Liver (tissue), 3 donors: ENCODE measurements around the gene DGCR2.

Experiments
- ATF3 ChIP-seq: IDR thresholded peaks from 2 replicates; pipeline ENCODE4 v1.6.1; 2016; ENCODE audit warnings: antibody characterized with exemption
- CTCF ChIP-seq: fragments of 150-350 bp; IDR thresholded peaks from 2 replicates; pipeline ENCODE4 v1.5.1; 2017; ENCODE audit warnings: improper control_type of control experiment, low read depth, low read length; ENCODE audit not compliant: missing input control
- EGR1 ChIP-seq, 2 donors: IDR thresholded peaks; 2 replicates each; pipeline ENCODE4 v1.6.1; 2016 to 2018; ENCODE audit warnings: antibody characterized with exemption in 2 of 2, low read depth in 2 of 2
- FOXA2 ChIP-seq: IDR thresholded peaks from 2 replicates; pipeline ENCODE4 v1.6.1; 2016; ENCODE audit warnings: antibody characterized with exemption
- HNF4A ChIP-seq, 2 donors: conservative IDR thresholded peaks; 2 replicates each; pipeline ENCODE4 v1.6.1; 2016; ENCODE audit warnings: antibody characterized with exemption in 2 of 2, mild to moderate bottlenecking in 2 of 2
- JUND ChIP-seq, 2 donors: IDR thresholded peaks; 2 replicates each; pipeline ENCODE4 v1.6.1; 2016; ENCODE audit warnings: antibody characterized with exemption in 2 of 2
- MAX ChIP-seq: IDR thresholded peaks from 2 replicates; pipeline ENCODE4 v1.6.1; 2016; ENCODE audit warnings: antibody characterized with exemption
- RAD21 ChIP-seq, 2 donors: IDR thresholded peaks; 2 replicates each; pipeline ENCODE4 v1.6.1; 2016; ENCODE audit warnings: antibody characterized with exemption in 2 of 2, mild to moderate bottlenecking in 2 of 2
- REST ChIP-seq: IDR thresholded peaks from 2 replicates; pipeline ENCODE4 v1.6.1; 2016; ENCODE audit warnings: antibody characterized with exemption, mild to moderate bottlenecking
- RXRA ChIP-seq, 2 donors: IDR thresholded peaks; 2 replicates each; pipeline ENCODE4 v1.6.1; 2017 to 2018; ENCODE audit warnings: antibody characterized with exemption in 2 of 2, mild to moderate bottlenecking in 1 of 2
- TAF1 ChIP-seq: conservative IDR thresholded peaks from 2 replicates; pipeline ENCODE4 v1.6.1; 2016; ENCODE audit warnings: antibody characterized with exemption, mild to moderate bottlenecking
- ZBTB33 ChIP-seq: IDR thresholded peaks from 2 replicates; pipeline ENCODE4 v1.6.1; 2016; ENCODE audit warnings: antibody characterized with exemption
- donor health status: healthy.
- donor health status: healthy.

- TF ChIP-seq CTCF = no peak
- no peak for TF ChIP-seq JUND (IDR thresholded peaks at IDR 0.05)
- TF ChIP-seq ZBTB33 = no peak
- no peak for TF ChIP-seq REST
- no peak for TF ChIP-seq TAF1
- TF ChIP-seq HNF4A (conservative IDR thresholded peaks at IDR 0.05) = no peak
- no peak for TF ChIP-seq RAD21 (IDR thresholded peaks at IDR 0.05)
- no peak for TF ChIP-seq EGR1 (IDR thresholded peaks at IDR 0.05; ENCODE audit: low read depth in 2 of 2)
- no peak for TF ChIP-seq FOXA2
- TF ChIP-seq RXRA (IDR thresholded peaks at IDR 0.05) = no peak
- TF ChIP-seq ATF3 = no peak
- TF ChIP-seq MAX = no peak
Measured at GRCh38 chr22:19125011-19125410, 2.8 kb upstream of the DGCR2 start.
